IgD-negative memory B cell (primary cell): ENCODE data around the gene PDE4D. TPM values are rescaled to one million over a fixed set of nuclear protein-coding genes. Genes with fewer than 3 reads are reported as not detected.

Experiments used
- H3K27ac Mint-ChIP-seq, 3 donors: one replicate each; pipeline ENCODE4 v1.8.0; 2020 to 2022; ENCODE audit warnings: mild to moderate bottlenecking in 3 of 3, mixed read lengths in 3 of 3, moderate library complexity in 1 of 3
- H3K27me3 Mint-ChIP-seq: one replicate; pipeline ENCODE4 v1.8.0; 2021; ENCODE audit warnings: mixed read lengths
- H3K36me3 Mint-ChIP-seq: one replicate; pipeline ENCODE4 v1.8.0; 2020; ENCODE audit warnings: mild to moderate bottlenecking, mixed read lengths
- H3K4me1 Mint-ChIP-seq, 3 donors: one replicate each; pipeline ENCODE4 v1.8.0; 2020 to 2022; ENCODE audit warnings: mixed read lengths in 3 of 3, mild to moderate bottlenecking in 1 of 3
- H3K4me3 Mint-ChIP-seq, 4 donors: one replicate each; pipeline ENCODE4 v1.8.0; 2020 to 2022; ENCODE audit warnings: mild to moderate bottlenecking in 4 of 4, mixed read lengths in 4 of 4, moderate library complexity in 3 of 4
- H3K9me3 Mint-ChIP-seq, 3 donors: one replicate each; pipeline ENCODE4 v1.8.0; 2020 to 2021; ENCODE audit warnings: mixed read lengths in 3 of 3, mild to moderate bottlenecking in 1 of 3
- polyA plus RNA-seq: library from polyadenylated mRNA; unstranded; fragments of 300-500 nt; fragmentation: Illumina TruSeq; gene quantifications from one replicate; pipeline ENCODE4 v1.2.3, GENCODE V29; 2021

The PDE4D gene
- polyA plus RNA-seq, 1 donor from 2014 or later = 18.8 TPM

DNA sequence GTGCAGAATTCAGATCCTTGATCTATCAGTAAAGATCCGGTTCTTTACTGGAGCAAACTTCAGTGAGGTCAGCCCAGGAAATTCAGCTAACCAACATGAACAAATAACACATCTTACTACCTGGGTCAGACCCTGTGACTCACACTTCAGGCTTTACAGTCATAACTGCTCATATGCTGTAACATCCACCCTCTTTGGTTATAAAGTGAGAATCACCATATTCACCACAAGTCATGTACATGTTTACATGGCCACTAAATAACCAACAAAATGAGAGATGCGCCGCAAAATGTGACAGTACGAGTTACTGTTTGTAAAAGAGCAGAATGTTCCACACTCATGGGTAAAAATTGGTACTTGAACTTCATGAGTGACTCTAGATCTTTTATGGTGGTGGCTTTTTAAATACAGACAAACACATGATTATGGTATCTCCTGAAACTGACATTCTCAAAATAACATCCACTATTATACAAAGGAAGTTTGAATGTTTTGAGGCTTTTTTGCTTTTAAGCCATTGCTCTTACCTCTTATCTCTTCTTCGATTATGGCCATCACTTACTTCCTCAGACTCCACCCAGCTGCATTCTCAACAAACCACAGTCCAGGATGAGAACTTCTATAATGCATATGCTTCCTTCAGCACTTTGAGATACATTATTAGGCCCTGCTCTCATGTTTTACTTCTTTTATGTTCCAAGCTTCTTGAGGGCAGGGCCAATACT is 794.1 kb downstream of the PDE4D start:
- Mint-ChIP-seq H3K27me3 (no peaks in the 10 kb centered on the region), H3K36me3 (peaks cover 5% of the 10 kb centered on the region), H3K4me1 (peaks cover 0 to 4% (median 1%) of the 10 kb centered on the region in 3 donors), H3K9me3 (no peaks in the 10 kb centered on the region), H3K27ac (no peak overlapping the region), H3K4me3 (no peak overlapping the region)

DNA sequence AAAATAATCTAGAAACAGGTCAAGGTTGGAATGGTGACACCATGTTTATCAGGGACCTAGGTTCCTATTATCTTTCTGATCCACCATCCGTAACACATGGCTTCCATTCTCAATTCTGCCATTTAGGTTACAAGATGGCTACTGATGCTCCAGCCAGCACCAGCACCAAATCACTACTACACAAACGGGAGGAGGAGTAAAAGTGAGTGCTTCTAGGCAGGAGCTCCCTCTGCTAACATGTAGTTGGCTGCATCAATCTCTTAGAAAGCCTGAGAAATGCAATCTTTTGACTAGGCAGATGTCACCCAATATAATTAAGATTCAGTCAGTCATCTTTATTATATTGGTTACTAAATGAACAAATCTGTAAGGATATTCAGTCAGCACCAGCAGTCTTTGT is 794.8 kb downstream of the PDE4D start:
- H3K9me3 Mint-ChIP-seq = no peaks in the 10 kb centered on the region
- no peaks in the 10 kb centered on the region for H3K27me3 Mint-ChIP-seq
- H3K4me3 Mint-ChIP-seq = no peak overlapping the region
- no peak overlapping the region for H3K27ac Mint-ChIP-seq
- H3K4me1 Mint-ChIP-seq = peaks cover 0 to 4% (median 3%) of the 10 kb centered on the region in 3 donors
- peaks cover 7% of the 10 kb centered on the region for H3K36me3 Mint-ChIP-seq

DNA sequence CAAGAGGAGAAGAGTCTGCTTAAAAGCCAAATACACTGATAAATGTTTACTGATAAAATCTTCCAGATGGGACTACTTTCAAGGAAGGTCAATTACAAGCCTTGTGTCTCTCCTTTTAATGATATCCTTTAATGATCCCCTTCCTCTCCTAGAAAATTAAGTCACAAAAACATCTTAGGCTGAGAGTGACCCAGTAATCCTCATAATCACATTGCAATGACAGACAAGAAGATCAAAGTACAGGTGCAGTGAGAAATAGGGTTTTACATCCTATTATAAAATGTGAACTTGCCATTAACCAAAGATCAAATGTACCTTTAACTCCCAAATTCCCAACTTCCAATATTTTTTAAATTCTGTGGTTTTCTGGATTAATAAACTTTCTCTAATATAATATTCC is 795.8 kb downstream of the PDE4D start:
- H3K4me3 Mint-ChIP-seq = no peak overlapping the region

DNA sequence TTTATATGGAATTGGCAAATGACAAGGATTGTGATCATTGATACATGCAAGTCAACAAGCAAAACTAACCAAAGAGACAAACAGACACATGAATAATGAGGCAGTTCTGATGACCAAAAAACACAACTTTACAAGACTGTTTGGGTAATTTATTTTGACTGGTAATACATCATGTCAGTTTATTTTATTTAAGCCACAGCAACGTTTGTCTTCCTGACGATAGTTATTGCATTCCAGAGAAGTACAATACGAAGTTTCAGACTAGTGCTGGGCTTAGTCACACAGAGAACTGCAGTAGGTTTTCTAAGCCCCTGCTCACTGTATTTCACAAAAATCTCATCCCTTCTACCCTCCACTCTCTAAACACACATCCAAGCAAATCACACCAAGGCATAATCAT is 796.4 kb downstream of the PDE4D start:
- Mint-ChIP-seq H3K27me3 (no peaks in the 10 kb centered on the region), H3K36me3 (peaks cover 8% of the 10 kb centered on the region), H3K27ac (no peak overlapping the region), H3K9me3 (no peaks in the 10 kb centered on the region), H3K4me3 (no peak overlapping the region), H3K4me1 (peaks cover 0 to 6% (median 4%) of the 10 kb centered on the region in 3 donors)

More for the DNA sequence above, 795.8 kb downstream of the PDE4D start:
- H3K27me3 Mint-ChIP-seq = no peaks in the 10 kb centered on the region
- H3K4me1 Mint-ChIP-seq = peaks cover 0 to 5% (median 4%) of the 10 kb centered on the region in 3 donors
- no peaks in the 10 kb centered on the region for H3K9me3 Mint-ChIP-seq
- H3K27ac Mint-ChIP-seq = no peak overlapping the region
- H3K36me3 Mint-ChIP-seq = peaks cover 8% of the 10 kb centered on the region

DNA sequence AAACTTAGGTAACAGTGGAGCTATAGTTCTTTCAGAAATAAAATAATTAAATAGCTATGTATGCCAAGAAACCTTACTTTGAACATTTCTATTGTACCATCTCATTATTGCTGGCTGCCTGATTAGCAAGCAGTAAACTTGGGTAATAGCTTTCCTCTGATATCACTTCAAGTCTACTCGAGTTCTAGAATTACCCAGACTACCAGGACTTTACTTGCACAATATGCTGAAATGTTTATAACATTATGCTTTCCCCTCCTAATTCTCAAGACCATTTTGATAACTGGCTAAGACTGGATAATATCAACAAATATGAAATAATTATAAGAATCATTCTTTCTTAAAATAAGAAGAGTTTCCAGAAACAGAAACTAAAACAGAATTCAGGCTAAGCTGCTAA is 798.0 kb downstream of the PDE4D start:
- no peak overlapping the region for H3K4me3 Mint-ChIP-seq
- H3K27ac Mint-ChIP-seq = no peak overlapping the region
- H3K27me3 Mint-ChIP-seq = no peaks in the 10 kb centered on the region
- H3K36me3 Mint-ChIP-seq = peaks cover 9% of the 10 kb centered on the region
- H3K4me1 Mint-ChIP-seq = peaks cover 0 to 6% (median 4%) of the 10 kb centered on the region in 3 donors
- no peaks in the 10 kb centered on the region for H3K9me3 Mint-ChIP-seq

DNA sequence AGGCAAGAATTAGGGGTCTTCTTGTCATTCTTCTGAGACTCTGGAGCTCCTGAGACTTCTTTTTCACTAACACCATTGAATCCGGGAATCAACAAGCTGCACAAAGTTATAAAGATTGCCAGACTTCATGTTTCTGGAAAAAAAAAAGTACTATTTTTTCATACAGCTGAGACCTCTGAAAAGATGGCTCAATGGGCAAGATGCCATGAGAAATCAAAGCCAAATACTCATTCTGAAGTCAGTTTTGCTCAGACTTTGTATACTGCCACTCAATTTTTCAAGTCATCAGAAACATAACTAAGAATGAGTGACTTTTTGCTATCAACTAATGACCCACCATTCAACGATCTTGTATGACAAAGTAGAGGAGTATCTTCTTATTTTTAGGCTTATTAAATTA is 798.7 kb downstream of the PDE4D start:
- Mint-ChIP-seq H3K9me3 (no peaks in the 10 kb centered on the region), H3K4me1 (peaks cover 0 to 6% (median 4%) of the 10 kb centered on the region in 3 donors), H3K36me3 (peaks cover 7% of the 10 kb centered on the region), H3K27me3 (no peaks in the 10 kb centered on the region), H3K27ac (no peak overlapping the region), H3K4me3 (no peak overlapping the region)

DNA sequence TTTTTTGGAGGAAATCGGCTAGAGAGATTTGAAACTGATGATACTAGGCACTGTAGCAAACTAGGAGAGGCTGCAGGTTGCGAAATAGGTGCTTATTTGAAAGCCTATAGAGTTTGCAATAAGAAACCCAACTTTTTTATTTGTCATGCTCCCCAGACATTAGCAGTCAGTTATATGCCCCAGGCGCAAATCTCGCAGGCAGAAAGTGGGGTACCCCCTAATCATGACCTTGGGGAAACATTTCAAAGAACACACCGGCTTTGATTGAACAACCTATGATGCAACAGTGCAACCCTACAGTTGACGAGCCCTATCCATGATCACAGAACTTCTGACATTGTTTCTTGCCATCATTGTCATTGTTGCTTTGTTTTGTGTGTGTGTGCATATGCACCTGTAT is 800.2 kb downstream of the PDE4D start:
- Mint-ChIP-seq H3K4me1 (peaks cover 0 to 6% (median 2%) of the 10 kb centered on the region in 3 donors), H3K27me3 (no peaks in the 10 kb centered on the region), H3K27ac (no peak overlapping the region), H3K36me3 (peaks cover 5% of the 10 kb centered on the region), H3K9me3 (no peaks in the 10 kb centered on the region), H3K4me3 (no peak overlapping the region)

DNA sequence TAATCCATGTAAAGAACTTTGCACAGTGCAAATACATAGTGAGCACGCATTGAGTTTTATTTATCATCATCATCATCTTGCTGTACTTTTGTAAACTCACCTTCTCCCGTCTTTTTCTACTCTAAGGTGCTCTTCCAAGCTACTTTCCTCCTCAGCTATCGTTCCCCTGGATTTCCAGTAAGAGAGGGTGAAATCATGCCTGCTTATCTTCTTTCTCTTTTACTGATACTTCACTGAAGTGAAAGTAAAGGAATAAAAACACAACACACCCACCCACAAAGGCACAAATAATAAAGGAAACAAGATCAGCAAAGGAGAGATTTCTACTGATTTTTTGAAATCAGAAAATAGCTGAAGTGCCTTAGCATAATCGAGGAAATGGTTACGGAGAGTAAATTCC is 800.8 kb downstream of the PDE4D start:
- Mint-ChIP-seq H3K27me3 (no peaks in the 10 kb centered on the region), H3K4me3 (no peak overlapping the region), H3K27ac (peak overlapping the region in 1 of 3 donors; percentile 61), H3K4me1 (peaks cover 0 to 6% (median 1%) of the 10 kb centered on the region in 3 donors), H3K36me3 (peaks cover 7% of the 10 kb centered on the region), H3K9me3 (no peaks in the 10 kb centered on the region)

DNA sequence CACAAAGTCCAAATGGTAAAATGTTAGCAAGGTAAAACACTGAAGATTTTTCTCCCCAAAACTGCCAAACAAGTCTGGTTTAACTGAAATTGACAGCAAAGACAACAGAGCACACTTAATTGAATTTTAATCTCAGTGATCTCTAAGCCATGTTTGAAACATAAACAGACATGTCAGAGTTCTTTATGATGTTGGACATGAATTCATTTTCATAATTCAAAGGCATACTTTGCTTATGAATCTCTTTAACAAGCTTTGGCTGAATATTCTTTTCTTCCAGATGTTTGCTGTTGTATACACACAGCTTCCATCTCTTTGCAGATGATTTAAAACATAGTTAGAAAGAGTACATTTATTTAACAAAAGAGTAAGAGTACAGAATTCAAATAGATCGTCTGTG is 801.6 kb downstream of the PDE4D start:
- peaks cover 0 to 5% (median 0%) of the 10 kb centered on the region in 3 donors for H3K4me1 Mint-ChIP-seq
- peaks cover 7% of the 10 kb centered on the region for H3K36me3 Mint-ChIP-seq
- H3K4me3 Mint-ChIP-seq = no peak overlapping the region
- no peaks in the 10 kb centered on the region for H3K27me3 Mint-ChIP-seq
- H3K27ac Mint-ChIP-seq = no peak overlapping the region
- H3K9me3 Mint-ChIP-seq = no peaks in the 10 kb centered on the region

DNA sequence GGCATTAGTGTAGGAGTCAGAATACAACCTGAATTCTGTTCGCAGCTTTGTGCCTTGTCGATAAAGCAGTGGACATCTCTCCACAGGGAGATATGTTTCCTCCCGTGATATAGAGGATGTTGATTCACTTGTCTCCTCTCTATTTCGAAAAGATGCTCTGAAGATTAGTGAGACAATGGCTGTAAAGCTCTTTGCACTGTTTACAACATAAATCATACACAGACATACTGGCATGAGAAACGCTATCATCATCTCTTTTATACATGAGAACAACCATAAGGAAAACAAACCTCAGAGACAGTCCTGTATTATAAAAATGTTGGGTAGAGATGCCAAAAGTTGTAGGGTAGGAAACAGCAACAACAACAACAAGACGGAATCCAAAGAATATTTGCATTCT is 803.2 kb downstream of the PDE4D start:
- H3K36me3 Mint-ChIP-seq = peaks cover 7% of the 10 kb centered on the region
- peaks cover 0 to 9% (median 7%) of the 10 kb centered on the region in 3 donors for H3K4me1 Mint-ChIP-seq
- H3K4me3 Mint-ChIP-seq = no peak overlapping the region
- H3K9me3 Mint-ChIP-seq = no peaks in the 10 kb centered on the region
- no peak overlapping the region for H3K27ac Mint-ChIP-seq
- no peaks in the 10 kb centered on the region for H3K27me3 Mint-ChIP-seq

DNA sequence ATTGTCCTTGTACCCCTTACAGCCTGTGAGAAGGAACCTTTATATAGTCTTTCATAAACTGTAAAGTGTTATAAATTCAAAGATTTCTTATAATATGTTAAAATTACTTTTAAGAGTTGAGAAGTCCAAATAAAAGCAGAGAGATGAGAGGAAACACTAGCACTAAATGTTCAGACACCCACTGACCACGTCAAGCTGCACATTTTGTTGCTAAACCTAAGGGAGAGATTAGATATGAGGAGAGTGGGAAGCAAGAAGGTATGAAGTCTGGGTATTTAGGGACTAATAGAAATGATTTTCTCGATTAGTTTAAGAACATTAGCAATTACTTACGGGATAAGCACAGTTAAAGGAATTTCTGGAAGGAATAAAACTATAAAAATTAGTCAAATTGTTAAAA is 803.8 kb downstream of the PDE4D start:
- no peaks in the 10 kb centered on the region for H3K9me3 Mint-ChIP-seq
- H3K36me3 Mint-ChIP-seq = peaks cover 7% of the 10 kb centered on the region
- no peaks in the 10 kb centered on the region for H3K27me3 Mint-ChIP-seq
- no peak overlapping the region for H3K27ac Mint-ChIP-seq
- peaks cover 0 to 9% (median 7%) of the 10 kb centered on the region in 3 donors for H3K4me1 Mint-ChIP-seq
- no peak overlapping the region for H3K4me3 Mint-ChIP-seq

DNA sequence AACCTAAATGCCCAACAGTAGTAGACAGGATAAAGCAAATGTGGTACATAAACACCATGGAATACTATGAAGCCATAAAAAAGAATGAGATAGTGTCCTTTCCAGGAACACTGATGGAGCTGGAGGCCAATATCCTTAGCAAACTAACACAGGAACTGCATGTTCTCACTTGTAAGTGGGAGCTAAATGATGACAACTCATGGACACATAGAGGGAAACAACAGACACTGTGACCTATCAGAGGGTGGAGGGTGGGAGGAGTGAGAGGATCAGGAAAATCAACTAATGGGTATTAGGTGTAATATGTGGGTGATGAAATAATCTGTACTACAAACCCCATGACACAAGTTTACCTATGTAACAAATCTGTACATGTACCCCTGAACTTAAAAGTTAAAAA is 805.0 kb downstream of the PDE4D start:
- Mint-ChIP-seq H3K4me3 (no peak overlapping the region), H3K27me3 (no peaks in the 10 kb centered on the region), H3K9me3 (no peaks in the 10 kb centered on the region), H3K36me3 (peaks cover 7% of the 10 kb centered on the region), H3K27ac (no peak overlapping the region), H3K4me1 (peaks cover 0 to 7% (median 7%) of the 10 kb centered on the region in 3 donors)

DNA sequence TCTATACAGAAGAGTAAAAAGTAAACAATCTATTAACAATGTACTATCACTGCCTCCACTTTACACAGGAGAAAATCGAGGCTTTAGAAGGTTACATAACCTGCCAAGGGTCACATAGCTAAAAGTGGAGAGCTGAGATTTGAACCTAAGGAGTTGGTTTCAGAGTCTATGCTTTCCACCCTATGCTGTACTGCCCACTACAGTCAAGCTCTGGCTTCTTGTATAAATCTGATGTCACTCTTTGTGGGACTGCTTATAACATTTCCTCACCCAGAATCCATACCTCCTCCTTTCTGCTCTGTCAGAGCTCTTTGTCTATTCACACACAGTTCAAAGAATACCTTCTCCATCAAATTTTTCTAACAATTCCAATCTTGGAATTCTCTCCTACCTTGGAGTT is 807.5 kb downstream of the PDE4D start:
- Mint-ChIP-seq H3K27me3 (no peaks in the 10 kb centered on the region), H3K4me3 (no peak overlapping the region), H3K9me3 (no peaks in the 10 kb centered on the region), H3K27ac (no peak overlapping the region), H3K4me1 (peaks cover 0 to 7% (median 4%) of the 10 kb centered on the region in 3 donors), H3K36me3 (peaks cover 5% of the 10 kb centered on the region)

DNA sequence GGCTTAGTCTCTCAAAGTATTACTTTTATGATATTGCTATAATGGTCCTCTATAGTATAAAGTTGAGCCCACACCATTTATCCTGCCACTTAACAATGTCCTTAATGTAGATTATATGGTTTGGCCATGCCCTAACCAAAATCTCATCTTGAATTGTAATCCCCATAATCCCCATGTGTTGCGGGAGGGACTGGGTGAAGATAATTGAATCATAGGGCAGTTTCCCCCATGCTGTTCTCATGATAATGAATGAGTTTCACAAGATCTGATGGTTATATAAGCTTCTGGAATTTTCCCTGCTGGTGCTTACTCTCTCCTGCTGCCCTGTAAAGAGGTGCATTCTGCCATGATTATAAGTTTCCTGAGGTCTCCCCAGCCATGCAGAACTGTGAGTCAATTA is 811.8 kb downstream of the PDE4D start:
- H3K9me3 Mint-ChIP-seq = no peaks in the 10 kb centered on the region
- H3K27ac Mint-ChIP-seq = no peak overlapping the region
- peaks cover 0 to 7% (median 4%) of the 10 kb centered on the region in 3 donors for H3K4me1 Mint-ChIP-seq
- H3K36me3 Mint-ChIP-seq = peaks cover 2% of the 10 kb centered on the region
- no peaks in the 10 kb centered on the region for H3K27me3 Mint-ChIP-seq
- H3K4me3 Mint-ChIP-seq = no peak overlapping the region

DNA sequence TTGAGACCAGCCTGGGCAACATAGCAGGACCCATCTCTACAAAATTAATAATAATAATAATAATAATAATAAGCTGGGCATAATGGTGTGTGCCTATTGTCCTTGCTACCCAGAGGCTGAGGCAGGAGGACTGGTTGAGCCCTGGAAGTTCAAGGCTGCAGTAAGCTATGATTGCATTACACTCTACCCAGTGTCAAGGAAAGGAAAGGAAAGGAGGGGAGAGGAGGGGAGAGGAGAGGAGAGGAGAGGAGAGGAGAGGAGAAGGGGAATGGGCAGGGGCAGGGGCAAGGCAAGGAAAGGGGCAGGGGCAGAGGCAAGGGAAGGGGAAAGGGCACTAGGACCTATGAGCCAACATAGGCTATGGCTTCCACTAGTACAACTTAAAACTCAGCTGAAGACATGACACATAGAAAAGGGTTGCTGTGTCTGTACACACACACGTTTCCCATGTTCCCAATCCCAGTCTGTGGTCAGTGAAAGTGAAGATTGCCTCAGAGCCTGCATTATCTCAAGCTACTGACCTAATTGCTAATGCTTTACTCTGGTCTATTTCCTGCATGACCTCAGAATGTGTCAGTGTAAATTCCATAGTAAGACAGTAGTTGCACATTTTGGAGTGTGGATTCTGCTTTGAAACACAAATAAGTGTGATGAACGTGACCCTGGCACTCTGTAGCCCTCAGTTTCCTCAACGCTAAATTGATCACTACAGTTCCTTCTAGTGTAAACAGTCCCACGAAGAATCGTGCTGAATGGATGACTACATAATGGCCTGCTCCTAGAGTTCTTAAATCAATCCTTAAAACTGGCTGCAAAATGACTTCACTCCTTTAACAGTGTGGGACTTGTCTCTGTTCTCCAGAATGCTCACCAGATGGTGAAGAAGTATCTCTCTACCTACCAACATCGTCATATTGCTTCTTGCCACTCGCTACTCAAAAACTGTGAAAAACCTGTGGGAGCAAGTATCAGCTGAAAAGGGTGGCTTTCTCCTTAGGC is 813.6 kb downstream of the PDE4D start:
- Mint-ChIP-seq H3K4me1 (no peaks in the 10 kb centered on the region), H3K4me3 (no peak overlapping the region), H3K9me3 (no peaks in the 10 kb centered on the region), H3K27me3 (no peaks in the 10 kb centered on the region), H3K27ac (no peak overlapping the region), H3K36me3 (peaks cover 4% of the 10 kb centered on the region)
